Mucosa of descending colon (tissue), 3 donors: ENCODE data around the gene TMEM117. TPM values are rescaled to one million over a fixed set of nuclear protein-coding genes. Genes with fewer than 3 reads are reported as not detected.

ENCODE experiments used
- ATAC-seq: fragments of 200-7000 bp; cut with Tn5 transposase; one replicate; pipeline ENCODE4 v1.9.1; 2020; ENCODE audit warnings: mild to moderate bottlenecking, moderate library complexity
- DNase-seq, 3 donors: peaks; one replicate each; pipeline ENCODE4 v3.0.0-alpha.2; 2020
- H3K36me3 ChIP-seq: fragments of 200-600 bp; one replicate; pipeline ENCODE4 v1.8.0; 2021; ENCODE audit warnings: low read depth, mild to moderate bottlenecking
- H3K4me1 ChIP-seq: fragments of 200-600 bp; one replicate; pipeline ENCODE4 v1.8.0; 2021; ENCODE audit warnings: low read depth, mild to moderate bottlenecking
- H3K4me3 ChIP-seq: fragments of 200-600 bp; one replicate; pipeline ENCODE4 v1.8.0; 2021; ENCODE audit warnings: mild to moderate bottlenecking
- H3K9me3 ChIP-seq: fragments of 200-600 bp; one replicate; pipeline ENCODE4 v1.8.0; 2021; ENCODE audit warnings: mild to moderate bottlenecking
- intact Hi-C, 2 donors: fragments of 100-400 bp; cut with DNase I in 1 of 2; cut with micrococcal nuclease in 1 of 2; formaldehyde crosslinking; loops; one replicate each; pipeline versions ENCODE4 v1.11.0 to v1.11.1; 2022; cut with DNase I, micrococcal nuclease
- total RNA-seq, 3 donors: library from RNA; stranded (reverse); fragmentation: NEBNext Ultra II Directional in 2 of 3; extraction: Animal tissue kit (Norgen Biotek cat#: 25700) in 2 of 3; gene quantifications; one replicate each; pipeline versions ENCODE4 v1.2.1 to v1.2.4, GENCODE V29; 2021 to 2023
- TF ChIP-seq, protein P1 (sequence below): fragments of 200-600 bp; IDR thresholded peaks from one replicate; pipeline ENCODE4 v1.8.0; 2022; ENCODE audit warnings: antibody characterized with exemption, mild to moderate bottlenecking
- donor health status: DM: no; HTN: no; CAD: no; lungs with moderate emphysema.
- donor health status: DM: no; HTN: no; CAD: no.
- donor health status: DM: no; HTN: yes; CAD: no.

Gene TMEM117
- total RNA-seq, 3 donors from 2014 or later, result 10.1 to 15.2 (median 12.3) TPM

GRCh38 chr12:43812926-43813325 is 23.0 kb upstream of the TMEM117 start:
- DNase-seq, result no peak
- Histone ChIP-seq H3K9me3 (no peaks in the 10 kb centered on the region), H3K36me3 (no peaks in the 10 kb centered on the region), H3K4me1 (no peaks in the 10 kb centered on the region), H3K4me3 (no peak overlapping the region)
- TF ChIP-seq, protein P1, sequence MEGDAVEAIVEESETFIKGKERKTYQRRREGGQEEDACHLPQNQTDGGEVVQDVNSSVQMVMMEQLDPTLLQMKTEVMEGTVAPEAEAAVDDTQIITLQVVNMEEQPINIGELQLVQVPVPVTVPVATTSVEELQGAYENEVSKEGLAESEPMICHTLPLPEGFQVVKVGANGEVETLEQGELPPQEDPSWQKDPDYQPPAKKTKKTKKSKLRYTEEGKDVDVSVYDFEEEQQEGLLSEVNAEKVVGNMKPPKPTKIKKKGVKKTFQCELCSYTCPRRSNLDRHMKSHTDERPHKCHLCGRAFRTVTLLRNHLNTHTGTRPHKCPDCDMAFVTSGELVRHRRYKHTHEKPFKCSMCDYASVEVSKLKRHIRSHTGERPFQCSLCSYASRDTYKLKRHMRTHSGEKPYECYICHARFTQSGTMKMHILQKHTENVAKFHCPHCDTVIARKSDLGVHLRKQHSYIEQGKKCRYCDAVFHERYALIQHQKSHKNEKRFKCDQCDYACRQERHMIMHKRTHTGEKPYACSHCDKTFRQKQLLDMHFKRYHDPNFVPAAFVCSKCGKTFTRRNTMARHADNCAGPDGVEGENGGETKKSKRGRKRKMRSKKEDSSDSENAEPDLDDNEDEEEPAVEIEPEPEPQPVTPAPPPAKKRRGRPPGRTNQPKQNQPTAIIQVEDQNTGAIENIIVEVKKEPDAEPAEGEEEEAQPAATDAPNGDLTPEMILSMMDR, result no peak
- ATAC-seq, result no peak
- intact Hi-C loops, result no loop called here

GRCh38 chr12:43815416-43815815 is 20.5 kb upstream of the TMEM117 start:
- peak; percentile 94 for ATAC-seq

GRCh38 chr12:43816168-43816567 is 19.7 kb upstream of the TMEM117 start:
- Histone ChIP-seq H3K36me3 (no peaks in the 10 kb centered on the region), H3K4me3 (no peak overlapping the region), H3K9me3 (no peaks in the 10 kb centered on the region), H3K4me1 (no peaks in the 10 kb centered on the region)
- peak; percentile 38 for ATAC-seq
- TF ChIP-seq, protein P1, result no peak
- intact Hi-C loops, result no loop called here
- no peak for DNase-seq

More at GRCh38 chr12:43815416-43815815, 20.5 kb upstream of the TMEM117 start:
- intact Hi-C loops, result no loop called here
- Histone ChIP-seq H3K4me1 (no peaks in the 10 kb centered on the region), H3K9me3 (no peaks in the 10 kb centered on the region), H3K36me3 (no peaks in the 10 kb centered on the region), H3K4me3 (no peak overlapping the region)
- peak in 1 of 3 donors; percentile 36 for DNase-seq
- TF ChIP-seq, protein P1, result no peak

- H3K4me3 ChIP-seq, result no peak overlapping the region
- TF ChIP-seq, protein P1, result no peak
- DNase-seq (no peak), ATAC-seq (no peak)
- intact Hi-C loops, result no loop called here
- no peaks in the 10 kb centered on the region for H3K4me1 ChIP-seq
- H3K9me3 ChIP-seq, result no peaks in the 10 kb centered on the region
- no peaks in the 10 kb centered on the region for H3K36me3 ChIP-seq
These were observed 11.6 kb upstream of the TMEM117 start for GRCh38 chr12:43824207-43824775.

DNA sequence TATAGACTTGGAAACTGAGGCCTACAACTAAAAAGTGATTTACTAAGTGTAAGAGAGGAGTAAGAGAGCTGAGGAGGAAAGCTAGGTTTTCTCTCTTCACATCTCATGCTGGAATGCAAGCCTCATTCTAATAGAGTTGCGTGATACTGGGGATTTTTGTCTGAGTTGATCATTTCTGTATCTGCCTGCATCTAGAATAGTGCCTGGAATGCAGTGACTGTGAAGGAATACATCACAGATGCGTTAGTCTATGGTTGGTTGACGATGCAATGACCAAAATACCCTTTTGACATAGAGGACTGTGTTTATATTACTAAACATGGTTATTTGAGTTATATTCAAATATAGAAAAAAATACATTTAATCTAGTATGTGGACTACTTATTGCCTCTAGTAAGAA is 9.2 kb upstream of the TMEM117 start:
- H3K4me1 ChIP-seq, result no peaks in the 10 kb centered on the region
- TF ChIP-seq, protein P1, result no peak
- no peaks in the 10 kb centered on the region for H3K9me3 ChIP-seq
- ATAC-seq (no peak), DNase-seq (no peak)
- intact Hi-C loops, result no loop called here
- no peak overlapping the region for H3K4me3 ChIP-seq
- H3K36me3 ChIP-seq, result no peaks in the 10 kb centered on the region

- no peaks in the 10 kb centered on the region for H3K4me1 ChIP-seq
- TF ChIP-seq, protein P1, result no peak
- intact Hi-C loops, result no loop called here
- DNase-seq (no peak), ATAC-seq (no peak)
- no peaks in the 10 kb centered on the region for H3K9me3 ChIP-seq
- no peaks in the 10 kb centered on the region for H3K36me3 ChIP-seq
- H3K4me3 ChIP-seq, result no peak overlapping the region
These were observed 8.8 kb upstream of the TMEM117 start for GRCh38 chr12:43827093-43827492.
